ENCODE measurements around the gene CKMT2. TPM values are rescaled to one million over a fixed set of nuclear protein-coding genes. Genes with fewer than 3 reads are reported as not detected.
"Not testable (repeated sequence)": the region's sequence is repeated elsewhere in the genome, so short reads cannot be mapped to it uniquely, and the experiment has no call there.

The CKMT2 gene
- total and polyA plus RNA-seq, 2 of the 4 experiments (the other 2 are of a cell fraction), result 0.21 to 0.36 TPM

- H3K56ac ChIP-seq (ENCODE audit: extremely low read depth, insufficient read depth, low read length); H2AK9ac ChIP-seq (replicated peaks; ENCODE audit: low read depth, low read length, poor library complexity); H4K5ac ChIP-seq (ENCODE audit: low read depth, low read length); H3K14ac ChIP-seq (replicated peaks; ENCODE audit: low read depth, low read length); POLR2A ChIA-PET (ENCODE audit: unreplicated experiment); H2BK15ac ChIP-seq (ENCODE audit: low read depth, low read length); DNase-seq; H3K27me3 ChIP-seq (ENCODE audit: control insufficient read depth, insufficient read depth, low read length); H4K91ac ChIP-seq (ENCODE audit: insufficient read depth, low read depth, low read length); H3K4me3 ChIP-seq (ENCODE audit: insufficient read depth, low read depth, low read length); intact Hi-C loops (cut with micrococcal nuclease); H2BK5ac ChIP-seq (ENCODE audit: low read depth, low read length, poor library complexity, severe bottlenecking); H4K8ac ChIP-seq (ENCODE audit: low read depth in 2 of 2, low read length in 2 of 2); H3K9me1 ChIP-seq (ENCODE audit: insufficient read depth, low read length); H2BK20ac ChIP-seq (ENCODE audit: low read depth, low read length); CTCF ChIA-PET; BruUV-seq (replicated peaks); H2BK120ac ChIP-seq (ENCODE audit: low read depth, low read length); H3K36me3 ChIP-seq (ENCODE audit: control insufficient read depth, insufficient read depth, low read length); H3K27ac ChIP-seq (ENCODE audit: insufficient read depth, low read length); H3K18ac ChIP-seq (ENCODE audit: low read depth, low read length); H3K9me3 ChIP-seq (ENCODE audit: control insufficient read depth, insufficient read depth, low read length); H3K4ac ChIP-seq (ENCODE audit: low read depth, low read length); dilution Hi-C loops (cut with HindIII; ENCODE audit: low sequenced_read_pairs, unreplicated experiment); H3K4me1 ChIP-seq (ENCODE audit: control insufficient read depth, insufficient read depth, low read length); H3K23ac ChIP-seq (ENCODE audit: low read depth, low read length); in situ Hi-C loops (cut with MboI; ENCODE audit: low sequenced_read_pairs); H2AFZ ChIP-seq (replicated peaks; ENCODE audit: low read length, poor library complexity); H4K20me1 ChIP-seq (ENCODE audit: insufficient read depth, low read length); H2AK5ac ChIP-seq (ENCODE audit: low read depth, low read length); ATAC-seq (ENCODE audit: low read depth); H3K9ac ChIP-seq (ENCODE audit: low read depth, low read length); H3K4me2 ChIP-seq (ENCODE audit: low read depth, low read length): not testable (repeated sequence)
- WGBS, 2 experiments (ENCODE audit: extremely low coverage in 2 of 2, insufficient read length in 1 of 2), result 100% methylated on average over 1 of the region's 2 CpGs; no CpG with 5 or more reads in 1 of the 2 experiments
- peaks cover 19 to 35% of the 10 kb centered on the region in 2 experiments for H3K79me1 ChIP-seq (ENCODE audit: low read depth in 1 of 2, low read length in 2 of 2)
Measured at GRCh38 chr5:81270394-81271027, 37.4 kb downstream of the CKMT2 start.

Measured in IMR-90 (cell line).